ENCODE data around the gene GPR84.

DNA sequence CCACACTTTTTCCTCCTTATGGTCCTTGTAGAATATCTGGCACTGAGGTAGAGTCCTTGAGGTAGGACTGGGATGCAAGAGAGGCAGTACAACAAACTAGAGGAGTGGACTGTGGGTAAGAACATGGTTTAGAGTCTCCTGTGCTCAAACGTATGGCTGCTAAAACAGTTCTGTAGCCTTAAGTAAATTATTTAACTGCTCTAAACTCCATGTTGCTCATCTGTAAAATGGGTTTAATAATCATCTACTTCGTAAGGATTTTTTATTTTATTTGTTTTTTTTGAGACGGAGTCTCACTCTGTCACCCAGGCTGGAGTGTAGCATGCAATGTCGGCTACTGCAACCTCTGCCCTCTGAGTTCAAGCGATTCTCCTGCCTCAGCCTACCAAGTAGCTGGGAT is 42.9 kb downstream of the GPR84 start:
- no peak for TF ChIP-seq ZFP3 (CRISPR knock-in tag; IDR thresholded peaks at IDR 0.05)
- no peak for TF ChIP-seq CSRNP3 (CRISPR knock-in tag; IDR thresholded peaks at IDR 0.05)
- TF ChIP-seq PATZ1 (CRISPR knock-in tag; IDR thresholded peaks at IDR 0.05; ENCODE audit: borderline replicate concordance) = no peak
